ENCODE data around the gene OAS1. TPM values are rescaled to one million over a fixed set of nuclear protein-coding genes. Genes with fewer than 3 reads are reported as not detected.

The OAS1 gene
- total and polyA plus RNA-seq, 2 of the 8 experiments (the other 6 are each of a cell fraction or from before 2014, with no cell fraction given), result 0.23 TPM; not detected in 1

- DNase-seq (ENCODE audit: low read depth in 1 of 2, low spot score in 2 of 2) (no peak), FAIRE-seq (no peak)
- H2BK15ac ChIP-seq (ENCODE audit: low read length), result no peak overlapping the region
- H3K9me3 ChIP-seq (ENCODE audit: insufficient read depth in 2 of 2, low read depth in 1 of 2, low read length in 1 of 2), result no peaks in the 10 kb centered on the region
- 88% methylated on average over 9 of the region's 9 CpGs; no CpG with 5 or more reads in 1 of the 2 experiments for WGBS, 2 experiments (ENCODE audit: extremely low coverage in 1 of 2, insufficient coverage in 1 of 2, insufficient read length in 1 of 2, insufficient replicate concordance in 2 of 2, low coverage in 1 of 2, low lambda C conversion rate in 2 of 2, missing lambda C conversion rate in 1 of 2)
- no peaks in the 10 kb centered on the region for H3K4me1 ChIP-seq (replicated peaks in 1 of 4; ENCODE audit: control insufficient read depth in 3 of 4, insufficient read depth in 4 of 4, low read length in 3 of 4)
- no peak overlapping the region for H2AFZ ChIP-seq (ENCODE audit: low read length)
- H2BK20ac ChIP-seq (ENCODE audit: low read length), result no peak overlapping the region
- H2AK5ac ChIP-seq (ENCODE audit: low read depth, low read length), result no peak overlapping the region
- H3K79me2 ChIP-seq (ENCODE audit: control insufficient read depth in 1 of 2, insufficient read depth in 2 of 2, low read length in 2 of 2), result no peaks in the 10 kb centered on the region
- no peak overlapping the region for H3K14ac ChIP-seq (ENCODE audit: insufficient read length)
- no peak for TF ChIP-seq TEAD4 (IDR thresholded peaks at IDR 0.05; ENCODE audit: low read depth, low read length)
- H3K18ac ChIP-seq (ENCODE audit: extremely low read depth, low read length), result no peak overlapping the region
- H2BK12ac ChIP-seq (ENCODE audit: low read depth, low read length), result no peak overlapping the region
- H3K4me3 ChIP-seq (ENCODE audit: extremely low read depth in 1 of 4, insufficient read depth in 2 of 4, low read depth in 3 of 4, low read length in 4 of 4), result no peak overlapping the region
- H3K23ac ChIP-seq (ENCODE audit: insufficient read length), result no peak overlapping the region
- H3K4ac ChIP-seq (replicated peaks; ENCODE audit: insufficient read length, low read depth, low read length), result no peak overlapping the region
- ChIA-PET CTCF (ENCODE audit: partially characterized antibody) (no interaction called here), POLR2A (ENCODE audit: partially characterized antibody) (no interaction called here)
- H3K27me3 ChIP-seq (replicated peaks in 1 of 4; ENCODE audit: control insufficient read depth in 3 of 4, extremely low read depth in 1 of 4, insufficient read depth in 3 of 4, low read length in 3 of 4), result no peaks in the 10 kb centered on the region
- H2BK5ac ChIP-seq (ENCODE audit: low read depth, low read length), result no peak overlapping the region
- H3K56ac ChIP-seq (replicated peaks; ENCODE audit: insufficient read length, low read depth, low read length), result no peak overlapping the region
- no peak overlapping the region for H4K91ac ChIP-seq (replicated peaks; ENCODE audit: insufficient read length, low read length)
- no peaks in the 10 kb centered on the region for H3K36me3 ChIP-seq (ENCODE audit: control insufficient read depth in 2 of 4, insufficient read depth in 4 of 4, low read length in 3 of 4)
- H2BK120ac ChIP-seq (replicated peaks; ENCODE audit: low read depth, low read length), result no peak overlapping the region
- peaks cover 0 to 2% of the 10 kb centered on the region in 2 experiments for H4K20me1 ChIP-seq (replicated peaks in 1 of 2; ENCODE audit: control insufficient read depth in 1 of 2, insufficient read depth in 2 of 2, low read length in 2 of 2)
- H3K23me2 ChIP-seq (ENCODE audit: low read depth, low read length), result no peaks in the 10 kb centered on the region
- no peak overlapping the region for H3K9ac ChIP-seq (replicated peaks in 1 of 4; ENCODE audit: extremely low read depth in 1 of 4, low read depth in 3 of 4, low read length in 3 of 4)
- no peak overlapping the region for H3K27ac ChIP-seq (ENCODE audit: low read depth, low read length)
- H4K5ac ChIP-seq (ENCODE audit: insufficient read length, low read depth, low read length), result no peak overlapping the region
- no peak overlapping the region for H4K8ac ChIP-seq (ENCODE audit: extremely low read depth, insufficient read depth, low read length)
- H3K79me1 ChIP-seq (ENCODE audit: low read depth, low read length), result no peaks in the 10 kb centered on the region
- no peak overlapping the region for H3K4me2 ChIP-seq (ENCODE audit: insufficient read depth in 1 of 2, low read depth in 2 of 2, low read length in 2 of 2)
Observed at GRCh38 chr12:112967306-112967705, 60.5 kb downstream of the OAS1 start.
